Measurements from ENCODE around the gene KLF4. TPM values are rescaled to one million over a fixed set of nuclear protein-coding genes. Genes with fewer than 3 reads are reported as not detected.

Gene KLF4
- total RNA-seq, 1 experiment from 2014 or later, result 5.2 TPM

DNA sequence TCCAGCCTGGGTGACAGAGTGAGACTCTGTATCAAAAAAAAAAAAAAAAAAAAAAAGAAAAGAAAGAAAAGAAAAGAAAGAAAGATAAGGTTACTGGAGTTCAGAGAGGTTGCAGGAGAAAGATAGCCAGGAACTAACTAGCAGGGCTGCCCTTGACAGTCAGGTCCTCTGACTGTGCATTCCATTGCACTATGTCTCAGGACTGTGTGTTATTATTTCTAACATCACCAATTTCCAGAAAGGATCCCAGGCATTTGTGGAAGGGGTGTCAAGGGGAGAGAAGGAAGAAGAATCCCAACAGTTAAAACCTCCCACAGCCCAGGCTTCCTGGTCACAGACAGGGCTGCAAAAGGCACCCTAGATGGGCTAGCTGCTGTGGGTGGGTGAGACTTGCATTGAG, 25.1 kb downstream of the KLF4 start:
- peaks cover 2% of the 10 kb centered on the region; the same call in 1 of the 2 replicates for H3K27me3 ChIP-seq (ENCODE audit: control insufficient read depth, insufficient read depth, low read length)
- ATAC-seq, result no peak
- TF ChIP-seq CTCF (IDR thresholded peaks at IDR 0.05), result no peak
- TF ChIP-seq SIN3A (IDR thresholded peaks at IDR 0.05; ENCODE audit: borderline replicate concordance, insufficient read depth, low read depth, low read length), result no peak
- no peak for TF ChIP-seq TCF7L2 (IDR thresholded peaks at IDR 0.05; ENCODE audit: low read depth, low read length)
- no peak overlapping the region for H3K4me3 ChIP-seq (ENCODE audit: low read depth in 2 of 2, low read length in 2 of 2)
- in situ Hi-C loops (cut with HindIII; ENCODE audit: low pct_unique_long_range_greater_than_20kb, low sequenced_read_pairs) (no loop called here), intact Hi-C loops (cut with micrococcal nuclease; ENCODE audit: unreplicated experiment) (no loop called here)
- no peaks in the 10 kb centered on the region for H3K9me3 ChIP-seq (ENCODE audit: control insufficient read depth, insufficient read depth, low read depth, low read length)
- BruUV-seq (replicated peaks), result no TSS peak
- no peak overlapping the region for H3K27ac ChIP-seq (ENCODE audit: low read length)
- DNase-seq (ENCODE audit: low read depth, low spot score), result no peak
- H3K4me1 ChIP-seq (ENCODE audit: control insufficient read depth, insufficient read depth, low read length), result no peaks in the 10 kb centered on the region
- no peaks in the 10 kb centered on the region for H3K36me3 ChIP-seq (ENCODE audit: control insufficient read depth, insufficient read depth, low read length)
- CTCF ChIA-PET, result no interaction called here
- POLR2A ChIA-PET, result no interaction called here

DNA sequence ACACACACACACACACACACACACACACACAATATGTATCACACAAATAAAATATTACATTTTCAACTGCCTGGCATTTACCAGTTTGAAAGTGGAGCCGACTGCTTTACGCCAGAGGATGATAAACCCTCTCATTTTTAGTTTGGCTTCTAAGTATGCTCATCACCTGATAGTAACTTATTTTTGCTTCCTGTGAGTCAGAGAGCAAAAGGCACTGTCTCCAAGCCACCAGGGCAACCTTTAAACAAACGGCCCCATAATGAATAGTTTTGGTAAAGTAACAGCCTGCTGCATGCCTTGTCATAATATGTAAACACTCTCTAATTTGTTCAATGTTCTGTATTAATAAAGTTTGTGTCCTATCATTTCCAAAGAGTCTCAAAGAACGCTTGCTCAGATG, 26.9 kb downstream of the KLF4 start:
- H3K27me3 ChIP-seq (ENCODE audit: control insufficient read depth, insufficient read depth, low read length), result peaks cover 2% of the 10 kb centered on the region; the same call in 1 of the 2 replicates
- no peak overlapping the region for H3K4me3 ChIP-seq (ENCODE audit: low read depth in 2 of 2, low read length in 2 of 2)
- no peaks in the 10 kb centered on the region for H3K36me3 ChIP-seq (ENCODE audit: control insufficient read depth, insufficient read depth, low read length)
- no peaks in the 10 kb centered on the region for H3K4me1 ChIP-seq (ENCODE audit: control insufficient read depth, insufficient read depth, low read length)
- no peaks in the 10 kb centered on the region for H3K9me3 ChIP-seq (ENCODE audit: control insufficient read depth, insufficient read depth, low read depth, low read length)
- in situ Hi-C loops (cut with HindIII; ENCODE audit: low pct_unique_long_range_greater_than_20kb, low sequenced_read_pairs), result no loop called here
- ATAC-seq, result no peak
- ChIA-PET CTCF (no interaction called here), POLR2A (no interaction called here)
- intact Hi-C loops (cut with micrococcal nuclease; ENCODE audit: unreplicated experiment), result no loop called here
- no TSS peak for BruUV-seq (replicated peaks)
- TF ChIP-seq TCF7L2 (IDR thresholded peaks at IDR 0.05; ENCODE audit: low read depth, low read length) (no peak), SIN3A (IDR thresholded peaks at IDR 0.05; ENCODE audit: borderline replicate concordance, insufficient read depth, low read depth, low read length) (no peak), REST (IDR thresholded peaks at IDR 0.05; ENCODE audit: insufficient read depth in 1 of 2, low read depth in 2 of 2, low read length in 1 of 2) (no peak), POLR2AphosphoS5 (IDR thresholded peaks at IDR 0.05; ENCODE audit: low read depth, low read length) (no peak), CTCF (IDR thresholded peaks at IDR 0.05) (no peak)
- DNase-seq (ENCODE audit: low read depth, low spot score), result no peak
- no peak overlapping the region for H3K27ac ChIP-seq (ENCODE audit: low read length)

Measured in Panc1 (cell line).